Testis (tissue), 2 donors: ENCODE measurements around the gene SARS2.

Experiments
- POLR2A ChIP-seq: fragments of 450-650 bp; IDR thresholded peaks from one replicate; pipeline ENCODE4 v1.6.1; 2017; ENCODE audit warnings: antibody characterized with exemption, mild to moderate bottlenecking, moderate library complexity
- TF ChIP-seq, protein P1 (sequence below), 3 experiments: fragments of 450-650 bp in 2 of 3; fragments of 200-600 bp in 1 of 3; sonication (generic) in 1 of 3; IDR thresholded peaks; one replicate each; pipeline ENCODE4 v1.5.1; 2016 to 2019; ENCODE audit warnings: antibody characterized with exemption in 3 of 3, mild to moderate bottlenecking in 2 of 3, moderate library complexity in 1 of 3

DNA sequence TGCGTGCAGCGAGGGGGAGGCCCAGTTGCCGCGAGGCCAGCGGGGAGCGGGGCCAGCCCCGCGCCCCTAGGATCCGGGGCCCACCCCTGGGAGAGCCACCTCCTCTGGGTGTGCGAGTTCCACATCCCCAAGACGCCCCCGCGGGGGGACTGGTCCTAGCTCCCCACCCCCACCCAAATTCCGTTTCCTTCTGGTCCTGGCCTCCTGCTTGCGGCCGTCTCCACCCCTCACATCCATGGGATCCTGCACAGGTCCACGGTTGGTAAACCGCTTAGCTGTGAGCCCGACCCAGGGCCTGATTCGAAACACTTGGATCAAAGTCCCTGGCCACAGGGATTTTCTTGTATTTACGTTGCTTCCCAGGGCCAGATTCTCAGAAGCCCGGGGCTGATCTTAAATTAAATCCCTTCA lies 45.3 kb upstream of the SARS2 start:
- TF ChIP-seq, protein P1, sequence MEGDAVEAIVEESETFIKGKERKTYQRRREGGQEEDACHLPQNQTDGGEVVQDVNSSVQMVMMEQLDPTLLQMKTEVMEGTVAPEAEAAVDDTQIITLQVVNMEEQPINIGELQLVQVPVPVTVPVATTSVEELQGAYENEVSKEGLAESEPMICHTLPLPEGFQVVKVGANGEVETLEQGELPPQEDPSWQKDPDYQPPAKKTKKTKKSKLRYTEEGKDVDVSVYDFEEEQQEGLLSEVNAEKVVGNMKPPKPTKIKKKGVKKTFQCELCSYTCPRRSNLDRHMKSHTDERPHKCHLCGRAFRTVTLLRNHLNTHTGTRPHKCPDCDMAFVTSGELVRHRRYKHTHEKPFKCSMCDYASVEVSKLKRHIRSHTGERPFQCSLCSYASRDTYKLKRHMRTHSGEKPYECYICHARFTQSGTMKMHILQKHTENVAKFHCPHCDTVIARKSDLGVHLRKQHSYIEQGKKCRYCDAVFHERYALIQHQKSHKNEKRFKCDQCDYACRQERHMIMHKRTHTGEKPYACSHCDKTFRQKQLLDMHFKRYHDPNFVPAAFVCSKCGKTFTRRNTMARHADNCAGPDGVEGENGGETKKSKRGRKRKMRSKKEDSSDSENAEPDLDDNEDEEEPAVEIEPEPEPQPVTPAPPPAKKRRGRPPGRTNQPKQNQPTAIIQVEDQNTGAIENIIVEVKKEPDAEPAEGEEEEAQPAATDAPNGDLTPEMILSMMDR (IDR thresholded peaks at IDR 0.05) = no peak
- TF ChIP-seq POLR2A = no peak
